LNCaP clone FGC (cell line): ENCODE measurements around the gene CIT.

Experiments used
- DNase-seq: peaks from one replicate; pipeline ENCODE4 v3.0.0-alpha.2; 2011; ENCODE audit warnings: low read depth
- H3K4me3 ChIP-seq: 2 replicates; pipeline ENCODE4 v1.5.1; 2011; ENCODE audit warnings: mild to moderate bottlenecking, low read depth, low read length, control low read depth
- TF ChIP-seq, protein P1 (sequence below): IDR thresholded peaks from 2 replicates; pipeline ENCODE4 v1.5.1; 2012; ENCODE audit warnings: mild to moderate bottlenecking; ENCODE audit not compliant: control insufficient read depth, insufficient read depth; ENCODE audit errors: extremely low read depth

The CIT gene

GRCh38 chr12:119683413-119683812 is 193.7 kb downstream of the CIT start:
- H3K4me3 ChIP-seq = no peak overlapping the region
- TF ChIP-seq, protein P1, sequence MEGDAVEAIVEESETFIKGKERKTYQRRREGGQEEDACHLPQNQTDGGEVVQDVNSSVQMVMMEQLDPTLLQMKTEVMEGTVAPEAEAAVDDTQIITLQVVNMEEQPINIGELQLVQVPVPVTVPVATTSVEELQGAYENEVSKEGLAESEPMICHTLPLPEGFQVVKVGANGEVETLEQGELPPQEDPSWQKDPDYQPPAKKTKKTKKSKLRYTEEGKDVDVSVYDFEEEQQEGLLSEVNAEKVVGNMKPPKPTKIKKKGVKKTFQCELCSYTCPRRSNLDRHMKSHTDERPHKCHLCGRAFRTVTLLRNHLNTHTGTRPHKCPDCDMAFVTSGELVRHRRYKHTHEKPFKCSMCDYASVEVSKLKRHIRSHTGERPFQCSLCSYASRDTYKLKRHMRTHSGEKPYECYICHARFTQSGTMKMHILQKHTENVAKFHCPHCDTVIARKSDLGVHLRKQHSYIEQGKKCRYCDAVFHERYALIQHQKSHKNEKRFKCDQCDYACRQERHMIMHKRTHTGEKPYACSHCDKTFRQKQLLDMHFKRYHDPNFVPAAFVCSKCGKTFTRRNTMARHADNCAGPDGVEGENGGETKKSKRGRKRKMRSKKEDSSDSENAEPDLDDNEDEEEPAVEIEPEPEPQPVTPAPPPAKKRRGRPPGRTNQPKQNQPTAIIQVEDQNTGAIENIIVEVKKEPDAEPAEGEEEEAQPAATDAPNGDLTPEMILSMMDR = no peak
- DNase-seq = no peak

- DNase-seq = no peak
- TF ChIP-seq, protein P1 = no peak
- H3K4me3 ChIP-seq = no peak overlapping the region
Measured at GRCh38 chr12:119682639-119683252, 194.4 kb downstream of the CIT start.

DNA sequence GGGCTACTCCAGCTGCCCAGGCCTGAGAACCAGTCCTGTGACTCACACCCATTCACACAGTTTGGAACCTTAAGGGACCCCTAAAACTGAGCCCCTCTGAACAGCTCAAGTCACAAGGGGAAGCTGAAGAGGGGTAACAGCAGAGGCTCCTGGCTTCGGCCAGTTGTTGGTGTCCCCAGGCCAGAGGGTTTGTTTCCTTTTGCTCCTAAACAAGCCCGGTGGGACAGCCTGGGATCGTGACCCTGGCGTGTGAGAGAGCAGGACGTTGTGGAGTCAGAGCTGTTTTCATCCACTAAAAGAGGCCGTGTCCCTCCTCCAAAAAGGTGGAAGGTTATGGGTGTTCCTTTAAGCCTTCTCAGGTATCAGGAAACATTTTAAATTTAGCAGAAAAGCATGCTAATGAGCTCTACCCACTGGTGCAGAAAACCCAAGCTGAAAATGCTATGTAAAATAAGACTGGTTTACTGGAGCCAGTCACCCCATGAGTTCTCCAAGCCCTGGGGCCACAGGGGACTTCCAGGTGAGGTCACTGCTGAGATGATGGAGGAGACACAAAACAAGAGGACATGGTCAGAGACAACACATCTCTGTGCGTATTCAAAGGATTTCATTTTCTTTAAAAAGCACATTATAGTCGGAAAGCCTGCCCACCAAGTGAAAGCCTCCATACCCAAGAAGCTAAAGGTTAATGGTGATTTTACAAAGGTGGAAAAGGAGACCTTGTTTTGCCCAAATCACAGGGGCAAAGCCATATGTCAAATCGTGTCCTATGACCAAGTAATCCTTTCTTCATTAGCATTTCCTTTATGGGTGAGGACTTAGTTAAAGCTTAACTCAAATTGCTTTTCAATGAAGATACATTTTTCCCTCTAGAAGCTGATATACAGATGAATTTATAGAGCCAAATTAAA is 195.1 kb downstream of the CIT start:
- TF ChIP-seq, protein P1 = no peak
- no peak overlapping the region for H3K4me3 ChIP-seq
- no peak for DNase-seq

DNA sequence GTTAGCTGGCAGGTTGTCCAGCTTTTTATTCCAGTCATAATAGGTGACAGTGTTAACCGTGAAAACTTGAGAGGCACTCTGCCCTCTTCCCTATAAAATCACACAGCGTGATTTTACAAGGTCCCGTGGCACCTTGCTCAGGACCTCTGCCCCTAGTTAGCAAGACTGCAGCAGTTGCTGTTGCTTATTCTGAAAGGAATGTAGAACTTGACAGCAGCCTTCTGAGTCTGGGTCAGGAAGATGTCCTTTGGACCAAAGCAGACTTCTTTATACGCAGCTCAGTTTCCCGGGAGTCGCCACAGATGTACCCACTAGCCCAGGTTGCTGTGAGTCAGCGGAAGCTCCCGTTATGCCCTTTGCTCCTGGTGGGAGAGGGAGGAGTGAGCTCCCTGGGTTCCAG is 196.0 kb downstream of the CIT start:
- H3K4me3 ChIP-seq = no peak overlapping the region
- DNase-seq = no peak
- TF ChIP-seq, protein P1 = no peak

GRCh38 chr12:119679490-119679889 is 197.6 kb downstream of the CIT start:
- no peak for DNase-seq
- TF ChIP-seq, protein P1 = no peak
- no peak overlapping the region for H3K4me3 ChIP-seq

- TF ChIP-seq, protein P1 = no peak
- H3K4me3 ChIP-seq = no peak overlapping the region
- DNase-seq = no peak
Measured at GRCh38 chr12:119679081-119679480, 198.0 kb downstream of the CIT start.
